Heart left ventricle (tissue), 13 donors: ENCODE results near the gene SP4.

Source experiments
- POLR2A ChIP-seq, 2 donors: fragments of 450-650 bp; IDR thresholded peaks; one replicate each; pipeline ENCODE4 v1.6.1; 2017; ENCODE audit warnings: antibody characterized with exemption in 2 of 2, mild to moderate bottlenecking in 2 of 2, moderate library complexity in 2 of 2
- TF ChIP-seq, protein P1 (sequence below), 12 donors: fragments of 200-600 bp; sonication (generic) in 4 of 12; IDR thresholded peaks; one replicate each; pipeline versions ENCODE4 v1.5.0 to v1.8.0; 2018 to 2022; ENCODE audit warnings: antibody characterized with exemption in 12 of 12, mild to moderate bottlenecking in 5 of 12
- donor health status: ischemic (EF 13 %, LVEDD 7.1; RV severe dilation, severe dysfunction).
- donor health status: DM: no; HTN: yes; CAD: no.
- donor health status: DM: no; HTN: no; CAD: no.
- donor health status: ischemic (EF 25% LVEDD 6.9; RV normal size, moderate dysfunction).
- donor health status: ischemic (EF 25% LVEDD 5.7; RV mildly dilated, moderate dysfunction).
- donor health status: ischemic (EF 35%, LVEDD 5.7; RV mildly dilated, moderate dysfunction).
- donor health status: nonischemic (EF 11% LVEDD 7.7; RV severe dilation, severe dysfunction).
- donor health status: DM: yes; HTN: yes; CAD: no.
- donor health status: PGD.
- donor health status: ischemic (EF 29% LVEDD 5.4; RV normal size, mild dysfunction).
- donor health status: nonischemic (EF 23%, LVEDD 6.1; RV moderate dilation, normal function).

DNA sequence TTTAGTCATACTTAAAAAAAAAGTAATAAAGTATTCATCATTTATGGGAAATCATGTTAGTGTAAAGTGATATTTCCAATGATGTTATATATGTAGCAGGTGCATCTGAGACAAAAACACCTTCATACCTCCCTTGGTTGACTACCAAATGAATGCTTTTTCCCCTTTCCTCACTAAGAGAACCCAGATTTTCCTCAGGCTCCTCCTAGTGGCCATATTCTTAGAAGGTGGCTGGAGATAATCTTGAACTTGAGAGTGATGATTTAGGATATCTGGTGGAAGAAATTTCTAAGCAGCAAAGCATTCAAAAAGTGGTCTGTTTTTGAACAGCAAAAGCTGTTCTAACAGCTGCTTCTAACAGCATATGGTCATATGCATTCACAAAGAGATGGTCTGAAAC, 98.1 kb downstream of the SP4 start:
- TF ChIP-seq, protein P1, sequence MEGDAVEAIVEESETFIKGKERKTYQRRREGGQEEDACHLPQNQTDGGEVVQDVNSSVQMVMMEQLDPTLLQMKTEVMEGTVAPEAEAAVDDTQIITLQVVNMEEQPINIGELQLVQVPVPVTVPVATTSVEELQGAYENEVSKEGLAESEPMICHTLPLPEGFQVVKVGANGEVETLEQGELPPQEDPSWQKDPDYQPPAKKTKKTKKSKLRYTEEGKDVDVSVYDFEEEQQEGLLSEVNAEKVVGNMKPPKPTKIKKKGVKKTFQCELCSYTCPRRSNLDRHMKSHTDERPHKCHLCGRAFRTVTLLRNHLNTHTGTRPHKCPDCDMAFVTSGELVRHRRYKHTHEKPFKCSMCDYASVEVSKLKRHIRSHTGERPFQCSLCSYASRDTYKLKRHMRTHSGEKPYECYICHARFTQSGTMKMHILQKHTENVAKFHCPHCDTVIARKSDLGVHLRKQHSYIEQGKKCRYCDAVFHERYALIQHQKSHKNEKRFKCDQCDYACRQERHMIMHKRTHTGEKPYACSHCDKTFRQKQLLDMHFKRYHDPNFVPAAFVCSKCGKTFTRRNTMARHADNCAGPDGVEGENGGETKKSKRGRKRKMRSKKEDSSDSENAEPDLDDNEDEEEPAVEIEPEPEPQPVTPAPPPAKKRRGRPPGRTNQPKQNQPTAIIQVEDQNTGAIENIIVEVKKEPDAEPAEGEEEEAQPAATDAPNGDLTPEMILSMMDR (IDR thresholded peaks at IDR 0.05), result peak in 8 of 12 donors; percentile 12 to 40 (median 29)
- TF ChIP-seq POLR2A (IDR thresholded peaks at IDR 0.05), result no peak
